BLaER1 (cell line): ENCODE measurements around the gene PTPRZ1.

ENCODE experiments used
- H3K27ac ChIP-seq: shearing (Covaris generic); formaldehyde crosslinking; 2 replicates; pipeline ENCODE4 v1.8.1; 2022
- H3K27me3 ChIP-seq: shearing (Covaris generic); formaldehyde crosslinking; 2 replicates; pipeline ENCODE4 v1.8.1; 2022
- H3K36me3 ChIP-seq: shearing (Covaris generic); formaldehyde crosslinking; 2 replicates; pipeline ENCODE4 v1.8.1; 2022
- H3K4me1 ChIP-seq: shearing (Covaris generic); formaldehyde crosslinking; 2 replicates; pipeline ENCODE4 v1.8.1; 2022
- H3K4me2 ChIP-seq: shearing (Covaris generic); formaldehyde crosslinking; 2 replicates; pipeline ENCODE4 v1.8.1; 2022
- H3K4me3 ChIP-seq: shearing (Covaris generic); formaldehyde crosslinking; 2 replicates; pipeline ENCODE4 v1.8.1; 2022
- H3K9ac ChIP-seq: shearing (Covaris generic); formaldehyde crosslinking; 2 replicates; pipeline ENCODE4 v1.8.1; 2022
- H3K9me3 ChIP-seq: shearing (Covaris generic); formaldehyde crosslinking; 2 replicates; pipeline ENCODE4 v1.8.1; 2022
- H4K20me1 ChIP-seq: shearing (Covaris generic); formaldehyde crosslinking; 2 replicates; pipeline ENCODE4 v1.8.1; 2022
- Cebpa-rat ChIP-seq: shearing (Covaris generic); IDR thresholded peaks from 2 replicates; pipeline ENCODE4 v1.8.1; 2022

PTPRZ1 gene

DNA sequence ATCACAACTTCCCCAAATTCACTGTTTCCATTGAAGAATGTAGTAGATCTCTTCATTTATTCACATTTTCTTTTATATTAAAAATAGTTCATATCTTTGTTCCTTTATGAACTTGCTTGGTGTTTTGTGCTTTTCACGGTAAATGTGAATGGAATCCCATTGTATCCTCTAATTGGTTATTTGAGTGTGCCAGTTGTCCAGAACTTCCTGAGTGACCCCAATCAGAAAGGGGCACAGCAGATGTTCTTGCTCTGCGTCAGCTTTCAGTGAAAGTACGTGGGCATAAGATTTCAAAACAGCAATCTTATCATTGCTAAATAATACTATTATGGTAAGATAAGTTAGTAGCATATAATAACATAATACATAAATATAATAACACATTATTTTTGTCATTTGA, 47.0 kb downstream of the PTPRZ1 start:
- no peak overlapping the region for H3K27ac ChIP-seq
- H3K4me3 ChIP-seq = no peak overlapping the region
- no peak overlapping the region for H3K9ac ChIP-seq
- no peak for TF ChIP-seq Cebpa-rat
- no peak overlapping the region for H3K4me2 ChIP-seq
- no peaks in the 10 kb centered on the region for H3K36me3 ChIP-seq
- no peaks in the 10 kb centered on the region for H3K27me3 ChIP-seq
- no peaks in the 10 kb centered on the region for H3K4me1 ChIP-seq
- no peaks in the 10 kb centered on the region for H3K9me3 ChIP-seq
- no peaks in the 10 kb centered on the region for H4K20me1 ChIP-seq

DNA sequence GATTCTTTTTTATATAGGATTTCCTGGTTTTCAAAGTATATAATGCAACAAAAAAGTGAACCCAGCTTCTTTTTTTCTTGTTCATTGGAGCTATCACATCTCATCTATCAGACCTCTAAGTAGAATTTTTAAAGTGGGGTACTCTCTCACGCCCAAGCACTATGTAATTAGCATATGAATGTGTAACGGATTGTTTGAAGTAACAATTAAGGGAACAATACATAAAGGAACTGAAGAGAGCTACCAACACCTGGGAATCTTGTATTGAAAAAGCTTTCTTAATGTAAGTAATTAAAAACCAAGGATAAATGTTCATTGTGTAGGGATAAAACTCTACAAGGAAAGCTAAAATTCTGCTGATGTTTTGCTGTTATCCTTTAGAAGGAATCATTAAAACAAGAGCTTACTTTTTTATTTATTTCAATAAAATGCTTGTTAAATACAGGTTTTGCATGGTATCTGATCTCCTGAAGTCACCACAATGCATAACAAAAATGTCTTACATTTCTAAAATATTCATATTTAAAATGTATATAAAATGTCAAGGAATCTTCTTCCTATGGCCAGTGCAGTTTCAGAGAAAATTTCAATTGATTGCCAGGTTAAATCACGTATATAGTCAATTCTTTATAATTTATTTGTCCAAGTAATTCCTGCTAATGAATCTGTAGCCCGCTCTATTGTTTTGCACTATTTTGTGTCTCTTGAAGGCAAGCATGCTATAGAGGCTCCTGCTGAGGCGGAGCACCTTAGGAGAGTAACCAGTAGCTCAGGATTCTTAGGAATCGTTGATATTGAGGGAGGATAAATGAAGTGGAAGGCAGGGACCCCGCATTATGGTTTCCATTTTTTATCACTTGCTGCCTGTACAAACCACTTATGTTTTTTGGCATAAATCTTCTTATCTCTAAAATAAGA, 51.6 kb downstream of the PTPRZ1 start:
- Histone ChIP-seq H3K9ac (no peak overlapping the region), H3K4me2 (no peak overlapping the region), H3K27me3 (no peaks in the 10 kb centered on the region), H3K4me1 (no peaks in the 10 kb centered on the region), H3K9me3 (no peaks in the 10 kb centered on the region), H3K36me3 (no peaks in the 10 kb centered on the region), H3K4me3 (no peak overlapping the region), H3K27ac (no peak overlapping the region), H4K20me1 (no peaks in the 10 kb centered on the region)
- no peak for TF ChIP-seq Cebpa-rat

DNA sequence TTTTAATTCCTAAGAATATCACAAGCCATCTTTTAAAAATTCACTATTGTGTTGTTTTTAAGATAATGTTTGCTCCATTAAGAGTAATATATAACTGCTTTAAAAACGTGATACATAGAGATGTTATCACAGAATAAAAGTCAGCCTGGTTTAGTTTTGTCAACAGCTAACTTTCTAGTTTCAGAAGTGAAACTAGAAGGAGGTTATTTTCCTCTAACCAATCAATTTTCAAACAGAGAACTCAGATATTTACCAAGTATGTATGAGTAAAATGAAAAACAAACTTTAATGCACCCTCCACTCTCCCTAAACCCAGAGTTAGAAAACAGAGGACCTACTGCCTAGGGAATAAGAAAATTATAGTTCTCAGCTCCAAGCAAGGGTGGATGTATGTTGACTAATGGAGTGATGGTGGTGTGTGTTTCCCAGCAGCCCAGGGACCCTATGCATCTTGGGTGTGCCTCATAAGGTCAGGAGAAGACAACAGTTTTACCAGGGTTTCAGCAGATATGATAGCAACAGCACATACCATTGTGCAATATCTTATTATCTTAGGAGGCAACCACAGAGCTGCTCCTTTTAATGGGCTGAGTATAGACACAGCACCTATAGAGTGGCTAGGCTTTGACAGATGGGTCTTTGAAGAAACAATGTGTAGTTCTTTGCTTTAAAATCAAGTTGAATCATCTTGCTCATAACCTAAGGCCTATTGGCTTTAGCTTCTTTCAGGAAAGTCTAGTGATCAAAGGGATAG, 58.4 kb downstream of the PTPRZ1 start:
- Histone ChIP-seq H3K9me3 (no peaks in the 10 kb centered on the region), H3K27me3 (no peaks in the 10 kb centered on the region), H3K36me3 (no peaks in the 10 kb centered on the region), H4K20me1 (no peaks in the 10 kb centered on the region), H3K9ac (no peak overlapping the region), H3K4me2 (no peak overlapping the region), H3K4me1 (0 out of 2 replicates have a peak, but pooled peaks cover 6% of the 10 kb centered on the region), H3K27ac (no peak overlapping the region), H3K4me3 (no peak overlapping the region)
- TF ChIP-seq Cebpa-rat = no peak

- no peak overlapping the region for H3K9ac ChIP-seq
- no peaks in the 10 kb centered on the region for H3K9me3 ChIP-seq
- H3K4me1 ChIP-seq = 0 out of 2 replicates have a peak, but pooled peaks cover 6% of the 10 kb centered on the region
- no peaks in the 10 kb centered on the region for H3K36me3 ChIP-seq
- H3K27ac ChIP-seq = no peak overlapping the region
- H3K27me3 ChIP-seq = no peaks in the 10 kb centered on the region
- no peak overlapping the region for H3K4me3 ChIP-seq
- TF ChIP-seq Cebpa-rat = no peak
- no peak overlapping the region for H3K4me2 ChIP-seq
- H4K20me1 ChIP-seq = no peaks in the 10 kb centered on the region
These were observed 59.8 kb downstream of the PTPRZ1 start for GRCh38 chr7:121932768-121933167.

- no peaks in the 10 kb centered on the region for H4K20me1 ChIP-seq
- H3K4me2 ChIP-seq = no peak overlapping the region
- H3K4me3 ChIP-seq = no peak overlapping the region
- H3K9ac ChIP-seq = no peak overlapping the region
- no peaks in the 10 kb centered on the region for H3K4me1 ChIP-seq
- H3K9me3 ChIP-seq = no peaks in the 10 kb centered on the region
- no peaks in the 10 kb centered on the region for H3K36me3 ChIP-seq
- no peak overlapping the region for H3K27ac ChIP-seq
- no peaks in the 10 kb centered on the region for H3K27me3 ChIP-seq
- no peak for TF ChIP-seq Cebpa-rat
These were observed 64.1 kb downstream of the PTPRZ1 start for GRCh38 chr7:121936951-121937623.

DNA sequence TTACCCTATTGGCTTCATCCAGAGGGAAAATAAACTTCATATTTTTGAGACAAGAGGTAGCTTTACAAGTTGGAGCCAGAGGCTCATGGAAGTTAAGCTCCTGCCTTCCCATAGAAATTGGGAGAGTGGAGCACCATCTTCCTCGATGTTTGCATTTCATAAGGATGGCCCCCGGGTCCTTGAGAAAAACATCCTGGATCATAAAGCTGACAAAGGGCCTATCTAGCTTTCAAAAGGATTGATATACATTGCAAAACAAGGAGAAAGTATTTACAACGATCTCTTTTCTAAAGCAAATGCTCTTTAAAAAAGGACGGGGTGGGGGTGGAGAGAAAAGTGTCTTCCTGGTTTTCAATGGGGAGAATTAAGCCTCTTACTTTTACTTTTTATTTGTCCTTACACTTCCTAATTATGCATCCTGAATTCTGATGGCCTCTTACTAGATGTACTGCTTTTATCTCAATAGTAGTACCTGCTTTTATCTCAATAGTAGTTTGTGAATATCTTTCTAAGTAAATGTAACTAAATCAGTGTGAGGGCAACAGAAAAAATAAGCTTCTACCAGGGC, 65.6 kb downstream of the PTPRZ1 start:
- Histone ChIP-seq H3K36me3 (no peaks in the 10 kb centered on the region), H3K4me3 (no peak overlapping the region), H3K27me3 (no peaks in the 10 kb centered on the region), H3K4me1 (no peaks in the 10 kb centered on the region), H3K27ac (no peak overlapping the region), H3K9me3 (no peaks in the 10 kb centered on the region), H4K20me1 (no peaks in the 10 kb centered on the region), H3K9ac (no peak overlapping the region), H3K4me2 (no peak overlapping the region)
- no peak for TF ChIP-seq Cebpa-rat

- Histone ChIP-seq H3K4me2 (no peak overlapping the region), H3K4me1 (no peaks in the 10 kb centered on the region), H3K27ac (no peak overlapping the region), H4K20me1 (no peaks in the 10 kb centered on the region), H3K4me3 (no peak overlapping the region), H3K36me3 (no peaks in the 10 kb centered on the region), H3K9me3 (no peaks in the 10 kb centered on the region), H3K27me3 (no peaks in the 10 kb centered on the region), H3K9ac (no peak overlapping the region)
- no peak for TF ChIP-seq Cebpa-rat
These were observed 68.0 kb downstream of the PTPRZ1 start for GRCh38 chr7:121940918-121941317.

- no peaks in the 10 kb centered on the region for H3K36me3 ChIP-seq
- H3K4me1 ChIP-seq = no peaks in the 10 kb centered on the region
- no peaks in the 10 kb centered on the region for H3K9me3 ChIP-seq
- no peak overlapping the region for H3K9ac ChIP-seq
- no peak overlapping the region for H3K4me2 ChIP-seq
- H3K27me3 ChIP-seq = no peaks in the 10 kb centered on the region
- no peak overlapping the region for H3K27ac ChIP-seq
- no peaks in the 10 kb centered on the region for H4K20me1 ChIP-seq
- H3K4me3 ChIP-seq = no peak overlapping the region
- no peak for TF ChIP-seq Cebpa-rat
These were observed 68.9 kb downstream of the PTPRZ1 start for GRCh38 chr7:121941830-121942229.

DNA sequence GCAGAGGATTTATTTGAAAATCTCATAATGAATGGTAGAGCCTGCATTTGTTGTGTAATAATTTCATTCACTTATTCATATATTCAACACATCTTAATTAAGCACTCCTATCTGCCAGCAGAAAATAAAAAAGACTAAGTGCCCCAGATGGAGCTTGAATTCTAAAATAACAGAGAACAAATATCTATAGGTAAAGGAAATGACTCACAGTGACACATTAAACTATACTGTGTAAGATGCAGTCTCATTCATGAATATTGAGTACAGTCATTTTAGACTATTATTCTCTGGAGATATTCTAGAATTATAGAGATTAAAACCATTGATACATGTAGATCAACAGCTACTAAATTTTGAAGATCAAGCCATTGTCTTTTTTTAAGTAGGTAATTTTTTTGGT, 72.1 kb downstream of the PTPRZ1 start:
- Histone ChIP-seq H3K4me2 (no peak overlapping the region), H3K27ac (no peak overlapping the region)
- TF ChIP-seq Cebpa-rat = no peak

More for the DNA sequence above, 72.1 kb downstream of the PTPRZ1 start:
- Histone ChIP-seq H3K4me3 (no peak overlapping the region), H3K4me1 (no peaks in the 10 kb centered on the region), H3K36me3 (no peaks in the 10 kb centered on the region), H3K9me3 (no peaks in the 10 kb centered on the region), H4K20me1 (no peaks in the 10 kb centered on the region), H3K27me3 (no peaks in the 10 kb centered on the region), H3K9ac (no peak overlapping the region)
